ENCODE results near the gene SMIM26.

DNA sequence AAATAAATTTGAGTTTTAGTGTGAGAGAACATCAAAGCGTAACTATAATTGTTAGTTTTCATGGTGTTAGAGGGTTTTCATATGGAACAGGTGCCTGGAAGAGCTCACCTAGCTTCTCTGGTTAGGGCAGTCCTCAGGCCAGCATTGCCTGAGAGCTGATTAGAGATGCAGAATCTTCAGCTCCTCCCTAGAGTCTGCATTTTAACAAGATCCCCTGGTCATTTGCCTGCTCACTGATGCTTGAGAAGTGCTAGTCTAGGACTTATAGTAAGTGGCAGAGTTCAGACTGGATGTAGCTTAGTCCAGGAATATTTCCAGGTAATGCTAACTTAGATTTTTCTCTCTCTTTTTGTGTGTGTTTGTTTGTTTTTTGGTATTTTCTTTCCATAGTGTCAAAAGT lies 21.7 kb upstream of the SMIM26 start:
- TF ChIP-seq, protein P1, sequence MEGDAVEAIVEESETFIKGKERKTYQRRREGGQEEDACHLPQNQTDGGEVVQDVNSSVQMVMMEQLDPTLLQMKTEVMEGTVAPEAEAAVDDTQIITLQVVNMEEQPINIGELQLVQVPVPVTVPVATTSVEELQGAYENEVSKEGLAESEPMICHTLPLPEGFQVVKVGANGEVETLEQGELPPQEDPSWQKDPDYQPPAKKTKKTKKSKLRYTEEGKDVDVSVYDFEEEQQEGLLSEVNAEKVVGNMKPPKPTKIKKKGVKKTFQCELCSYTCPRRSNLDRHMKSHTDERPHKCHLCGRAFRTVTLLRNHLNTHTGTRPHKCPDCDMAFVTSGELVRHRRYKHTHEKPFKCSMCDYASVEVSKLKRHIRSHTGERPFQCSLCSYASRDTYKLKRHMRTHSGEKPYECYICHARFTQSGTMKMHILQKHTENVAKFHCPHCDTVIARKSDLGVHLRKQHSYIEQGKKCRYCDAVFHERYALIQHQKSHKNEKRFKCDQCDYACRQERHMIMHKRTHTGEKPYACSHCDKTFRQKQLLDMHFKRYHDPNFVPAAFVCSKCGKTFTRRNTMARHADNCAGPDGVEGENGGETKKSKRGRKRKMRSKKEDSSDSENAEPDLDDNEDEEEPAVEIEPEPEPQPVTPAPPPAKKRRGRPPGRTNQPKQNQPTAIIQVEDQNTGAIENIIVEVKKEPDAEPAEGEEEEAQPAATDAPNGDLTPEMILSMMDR (IDR thresholded peaks at IDR 0.05) = no peak
- TF ChIP-seq POLR2A (IDR thresholded peaks at IDR 0.05) = no peak
